GM12864 (cell line): Measurements from ENCODE around the gene MAGI3.
"Not testable (repeated sequence)": the region's sequence is repeated elsewhere in the genome, so short reads cannot be mapped to it uniquely, and the experiment has no call there.

Source experiments
- DNase-seq: peaks from one replicate; pipeline ENCODE4 v3.0.0-alpha.2; 2011; ENCODE audit warnings: low read depth
- H3K4me3 ChIP-seq: 2 replicates; pipeline ENCODE4 v1.5.1; 2011; ENCODE audit warnings: mild to moderate bottlenecking, low read depth, low read length, control low read depth
- CTCF ChIP-seq: IDR thresholded peaks from 2 replicates; pipeline ENCODE4 v1.5.1; 2011; ENCODE audit warnings: low read depth, mild to moderate bottlenecking, moderate library complexity, low read length, control low read depth, inconsistent platforms; ENCODE audit errors: missing control alignments

MAGI3 gene

GRCh38 chr1:113692824-113693431 is 302.6 kb downstream of the MAGI3 start:
- no peak overlapping the region for H3K4me3 ChIP-seq
- no peak for DNase-seq
- no peak for TF ChIP-seq CTCF

GRCh38 chr1:113694910-113695309 is 304.6 kb downstream of the MAGI3 start:
- TF ChIP-seq CTCF: no peak
- no peak for DNase-seq
- no peak overlapping the region for H3K4me3 ChIP-seq

- no peak for TF ChIP-seq CTCF
- no peak for DNase-seq
- no peak overlapping the region for H3K4me3 ChIP-seq
Measured at GRCh38 chr1:113701429-113701828, 311.1 kb downstream of the MAGI3 start.

GRCh38 chr1:113714606-113715269 is 324.4 kb downstream of the MAGI3 start:
- TF ChIP-seq CTCF: no peak
- no peak for DNase-seq
- H3K4me3 ChIP-seq: no peak overlapping the region

GRCh38 chr1:113717506-113717905 is 327.2 kb downstream of the MAGI3 start:
- DNase-seq, H3K4me3 ChIP-seq: not testable (repeated sequence)

- DNase-seq, H3K4me3 ChIP-seq: not testable (repeated sequence)
Measured at GRCh38 chr1:113718621-113719020, 328.3 kb downstream of the MAGI3 start.

- TF ChIP-seq CTCF: no peak
- no peak overlapping the region for H3K4me3 ChIP-seq
Measured at GRCh38 chr1:113721010-113721409, 330.7 kb downstream of the MAGI3 start.

GRCh38 chr1:113732802-113733201 is 342.5 kb downstream of the MAGI3 start:
- H3K4me3 ChIP-seq: no peak overlapping the region
- TF ChIP-seq CTCF: no peak
- DNase-seq: no peak

More at GRCh38 chr1:113721010-113721409, 330.7 kb downstream of the MAGI3 start:
- no peak for DNase-seq
